ENCODE results near the gene TAF4B. TPM values are rescaled to one million over a fixed set of nuclear protein-coding genes. Genes with fewer than 3 reads are reported as not detected.

TAF4B gene
- total RNA-seq, 2 donors from 2014 or later, result 2.5 to 2.7 TPM

DNA sequence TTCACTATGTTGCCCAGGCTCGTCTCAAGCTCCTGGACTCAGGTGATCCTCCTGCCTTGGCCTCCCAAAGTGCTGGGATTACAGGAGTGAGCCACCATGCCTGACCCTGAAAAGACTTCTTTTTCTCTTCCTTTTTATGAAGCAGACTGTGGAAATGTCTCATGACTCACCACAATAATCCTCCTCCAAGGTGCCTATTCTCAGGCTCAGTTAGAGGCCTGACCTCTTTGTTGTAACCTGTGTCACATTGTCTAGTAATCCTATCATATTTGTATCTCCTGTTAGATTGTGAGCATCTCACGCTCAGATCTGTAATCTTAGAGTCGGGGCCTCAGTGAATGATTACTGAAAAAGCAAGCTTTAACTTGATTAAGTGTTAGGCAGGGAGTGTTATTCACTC lies 18.3 kb upstream of the TAF4B start:
- Histone ChIP-seq H3K9ac (ENCODE audit: low read depth in 2 of 2, low read length in 2 of 2) (no peak overlapping the region), H3K27me3 (no peaks in the 10 kb centered on the region), H3K36me3 (no peaks in the 10 kb centered on the region), H3K9me3 (no peaks in the 10 kb centered on the region), H3K4me1 (no peaks in the 10 kb centered on the region), H3K27ac (no peak overlapping the region), H3K4me3 (no peak overlapping the region)
- DNase-seq, result no peak
- intact Hi-C loops (cut with DNase I), result no loop called here
- TF ChIP-seq CTCF (IDR thresholded peaks at IDR 0.05), result no peak

DNA sequence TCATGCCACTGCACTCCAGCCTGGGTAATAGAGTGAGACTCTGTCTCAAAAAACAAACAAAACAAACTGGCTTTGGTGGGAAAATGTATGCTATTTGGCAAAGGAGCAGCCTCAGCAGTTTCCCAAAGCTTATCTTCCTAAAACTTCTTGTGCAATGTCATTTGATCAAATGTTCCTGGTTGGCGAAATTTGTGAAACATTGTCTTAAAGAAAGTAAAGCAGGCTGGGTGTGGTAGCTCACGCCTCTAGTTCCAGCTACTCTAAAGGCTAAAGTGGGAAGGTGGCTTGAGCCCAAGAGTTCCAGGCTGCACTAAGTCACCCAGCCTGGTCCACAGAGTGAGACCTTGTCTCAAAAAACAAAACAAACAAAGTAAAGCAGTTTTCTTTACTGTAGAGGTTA lies 17.3 kb upstream of the TAF4B start:
- intact Hi-C loops (cut with DNase I), result no loop called here
- no peak for TF ChIP-seq CTCF (IDR thresholded peaks at IDR 0.05)

GRCh38 chr18:26210147-26210546 lies 16.1 kb upstream of the TAF4B start:
- intact Hi-C loops (cut with DNase I), result no loop called here
- no peaks in the 10 kb centered on the region for H3K27me3 ChIP-seq
- DNase-seq, result no peak
- H3K4me3 ChIP-seq, result no peak overlapping the region
- no peaks in the 10 kb centered on the region for H3K36me3 ChIP-seq
- no peak overlapping the region for H3K27ac ChIP-seq
- H3K9ac ChIP-seq (ENCODE audit: low read depth in 2 of 2, low read length in 2 of 2), result no peak overlapping the region
- no peak for TF ChIP-seq CTCF (IDR thresholded peaks at IDR 0.05)
- no peaks in the 10 kb centered on the region for H3K4me1 ChIP-seq
- no peaks in the 10 kb centered on the region for H3K9me3 ChIP-seq

More for the DNA sequence above, 17.3 kb upstream of the TAF4B start:
- H3K9me3 ChIP-seq, result no peaks in the 10 kb centered on the region
- no peak overlapping the region for H3K4me3 ChIP-seq
- no peaks in the 10 kb centered on the region for H3K4me1 ChIP-seq
- H3K36me3 ChIP-seq, result no peaks in the 10 kb centered on the region
- no peak overlapping the region for H3K9ac ChIP-seq (ENCODE audit: low read depth in 2 of 2, low read length in 2 of 2)
- no peaks in the 10 kb centered on the region for H3K27me3 ChIP-seq
- DNase-seq, result no peak
- no peak overlapping the region for H3K27ac ChIP-seq

- Histone ChIP-seq H3K4me1 (no peaks in the 10 kb centered on the region), H3K4me3 (no peak overlapping the region), H3K36me3 (no peaks in the 10 kb centered on the region), H3K9me3 (no peaks in the 10 kb centered on the region), H3K27me3 (no peaks in the 10 kb centered on the region), H3K27ac (no peak overlapping the region), H3K9ac (ENCODE audit: low read depth in 2 of 2, low read length in 2 of 2) (no peak overlapping the region)
- TF ChIP-seq CTCF (IDR thresholded peaks at IDR 0.05), result no peak
- no peak for DNase-seq
- intact Hi-C loops (cut with DNase I), result no loop called here
Observed at GRCh38 chr18:26215247-26215970, 10.8 kb upstream of the TAF4B start.

DNA sequence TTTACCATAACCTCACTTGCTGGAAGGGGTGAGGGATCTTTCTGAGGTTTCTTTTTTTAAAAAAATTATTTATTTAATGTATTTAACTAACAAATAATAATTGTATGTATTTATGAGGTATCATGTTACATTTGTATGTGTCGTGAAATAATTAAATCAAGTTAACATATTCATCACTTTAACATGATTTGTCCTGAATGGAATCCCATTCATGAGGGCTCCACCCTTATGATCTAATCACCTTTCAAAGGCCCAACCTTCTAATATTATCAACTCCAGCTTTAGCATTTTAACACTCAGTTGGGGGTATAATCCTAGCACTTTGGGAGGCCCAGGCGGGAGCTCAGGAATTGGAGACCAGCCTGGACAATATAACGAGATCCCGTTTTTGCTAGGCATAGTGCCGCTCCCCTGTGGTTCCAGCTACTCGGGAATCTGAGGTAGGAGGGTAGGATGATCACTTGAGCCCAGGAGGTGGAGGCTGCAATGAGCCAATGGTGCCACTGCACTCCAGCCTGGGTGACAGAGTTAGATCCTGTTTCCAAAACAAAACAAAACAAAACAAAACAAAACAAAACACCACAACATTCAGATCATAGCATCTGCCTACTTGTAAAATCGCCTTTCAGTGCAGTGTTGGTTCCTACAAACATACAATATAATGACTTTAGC lies 1.1 kb upstream of the TAF4B start:
- intact Hi-C loops (cut with DNase I), result loop anchor here (10.0 kb wide), 1 partner anchor 130 kb away; the partner anchor contains the start of gene SS18
- Histone ChIP-seq H3K9ac (ENCODE audit: low read depth in 2 of 2, low read length in 2 of 2) (no peak overlapping the region), H3K36me3 (no peaks in the 10 kb centered on the region), H3K4me1 (no peaks in the 10 kb centered on the region), H3K27ac (no peak overlapping the region), H3K27me3 (no peaks in the 10 kb centered on the region), H3K9me3 (no peaks in the 10 kb centered on the region), H3K4me3 (no peak overlapping the region)
- no peak for DNase-seq
- no peak for TF ChIP-seq CTCF (IDR thresholded peaks at IDR 0.05)
